ENCODE measurements around the gene TMEM151B. TPM values are rescaled to one million over a fixed set of nuclear protein-coding genes. Genes with fewer than 3 reads are reported as not detected.
A peak's percentile ranks its signal among the peaks of the same experiment; 100 is the strongest.

Gene TMEM151B
- polyA plus RNA-seq, 1 of the 3 experiments (the other 2 are of a cell fraction) = 0.05 TPM

DNA sequence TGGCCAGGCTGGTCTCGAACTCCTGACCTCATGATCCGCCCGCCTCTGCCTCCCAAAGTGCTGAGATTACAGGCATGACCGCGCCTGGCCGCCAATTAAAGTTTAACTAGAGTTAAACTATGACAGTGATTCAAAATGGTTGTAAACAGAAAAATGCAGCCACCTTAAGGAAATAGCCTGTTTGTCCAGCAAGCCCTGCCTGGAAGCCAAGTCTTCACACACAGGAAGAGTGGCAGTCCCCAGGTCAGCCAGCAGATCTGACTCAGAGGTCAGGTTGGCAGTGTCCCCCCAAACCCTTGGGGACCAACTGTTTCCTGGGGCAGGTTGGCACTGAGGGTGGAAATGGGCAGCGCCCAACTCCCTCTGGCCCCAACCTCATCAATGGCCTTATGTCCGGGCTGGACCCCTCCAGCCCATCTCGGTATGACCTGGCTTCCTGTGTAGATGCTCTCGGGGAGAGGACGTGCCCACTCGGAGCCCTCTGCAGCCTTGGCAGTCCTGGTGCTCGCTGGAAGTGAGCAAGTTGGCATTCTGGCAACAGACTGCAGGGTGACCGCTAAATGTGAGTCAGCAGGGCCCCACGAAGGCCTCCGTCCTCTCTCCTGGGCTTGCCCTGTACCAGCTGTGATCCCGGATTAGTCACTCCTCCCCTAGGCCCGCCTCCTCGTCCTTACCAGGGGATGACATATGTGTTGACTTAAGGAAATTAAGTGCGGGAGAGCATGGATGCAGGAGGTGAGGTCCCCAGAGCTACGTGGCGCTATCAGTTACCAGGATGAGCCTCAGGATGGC, 33.0 kb upstream of the TMEM151B start (continued):
- TF ChIP-seq EP300 (IDR thresholded peaks at IDR 0.05; ENCODE audit: borderline replicate concordance in 1 of 2, low read depth in 1 of 2, low read length in 1 of 2) = peak in 1 of 2 experiments; percentile 60; a peak in 1 of 4 replicates
- TF ChIP-seq EZH2phosphoT487 (IDR thresholded peaks at IDR 0.05; ENCODE audit: borderline replicate concordance, low read depth) = no peak
- TF ChIP-seq, protein P1, sequence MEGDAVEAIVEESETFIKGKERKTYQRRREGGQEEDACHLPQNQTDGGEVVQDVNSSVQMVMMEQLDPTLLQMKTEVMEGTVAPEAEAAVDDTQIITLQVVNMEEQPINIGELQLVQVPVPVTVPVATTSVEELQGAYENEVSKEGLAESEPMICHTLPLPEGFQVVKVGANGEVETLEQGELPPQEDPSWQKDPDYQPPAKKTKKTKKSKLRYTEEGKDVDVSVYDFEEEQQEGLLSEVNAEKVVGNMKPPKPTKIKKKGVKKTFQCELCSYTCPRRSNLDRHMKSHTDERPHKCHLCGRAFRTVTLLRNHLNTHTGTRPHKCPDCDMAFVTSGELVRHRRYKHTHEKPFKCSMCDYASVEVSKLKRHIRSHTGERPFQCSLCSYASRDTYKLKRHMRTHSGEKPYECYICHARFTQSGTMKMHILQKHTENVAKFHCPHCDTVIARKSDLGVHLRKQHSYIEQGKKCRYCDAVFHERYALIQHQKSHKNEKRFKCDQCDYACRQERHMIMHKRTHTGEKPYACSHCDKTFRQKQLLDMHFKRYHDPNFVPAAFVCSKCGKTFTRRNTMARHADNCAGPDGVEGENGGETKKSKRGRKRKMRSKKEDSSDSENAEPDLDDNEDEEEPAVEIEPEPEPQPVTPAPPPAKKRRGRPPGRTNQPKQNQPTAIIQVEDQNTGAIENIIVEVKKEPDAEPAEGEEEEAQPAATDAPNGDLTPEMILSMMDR (IDR thresholded peaks at IDR 0.05) = no peak
- TF ChIP-seq, protein P2, sequence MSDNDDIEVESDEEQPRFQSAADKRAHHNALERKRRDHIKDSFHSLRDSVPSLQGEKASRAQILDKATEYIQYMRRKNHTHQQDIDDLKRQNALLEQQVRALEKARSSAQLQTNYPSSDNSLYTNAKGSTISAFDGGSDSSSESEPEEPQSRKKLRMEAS (IDR thresholded peaks at IDR 0.05; ENCODE audit: low read depth) = peak; percentile 62
- TF ChIP-seq FOXM1 (IDR thresholded peaks at IDR 0.05; ENCODE audit: low read depth) = no peak
- no peak for TF ChIP-seq NRF1 (IDR thresholded peaks at IDR 0.05; ENCODE audit: low read depth, low read length)
- TF ChIP-seq MEF2A (IDR thresholded peaks at IDR 0.05; ENCODE audit: borderline replicate concordance, low read depth) = no peak
- no peak for TF ChIP-seq FOXJ3 (CRISPR knock-in tag; IDR thresholded peaks at IDR 0.05)
- no peak for TF ChIP-seq RAD21 (IDR thresholded peaks at IDR 0.05; ENCODE audit: low read length)
- no peak for TF ChIP-seq GATA2 (CRISPR knock-in tag; IDR thresholded peaks at IDR 0.05)
- 0 out of 2 replicates have a peak, but pooled peaks have one; percentile 6 for TF ChIP-seq RCOR1 (IDR thresholded peaks at IDR 0.05; ENCODE audit: low read length)

DNA sequence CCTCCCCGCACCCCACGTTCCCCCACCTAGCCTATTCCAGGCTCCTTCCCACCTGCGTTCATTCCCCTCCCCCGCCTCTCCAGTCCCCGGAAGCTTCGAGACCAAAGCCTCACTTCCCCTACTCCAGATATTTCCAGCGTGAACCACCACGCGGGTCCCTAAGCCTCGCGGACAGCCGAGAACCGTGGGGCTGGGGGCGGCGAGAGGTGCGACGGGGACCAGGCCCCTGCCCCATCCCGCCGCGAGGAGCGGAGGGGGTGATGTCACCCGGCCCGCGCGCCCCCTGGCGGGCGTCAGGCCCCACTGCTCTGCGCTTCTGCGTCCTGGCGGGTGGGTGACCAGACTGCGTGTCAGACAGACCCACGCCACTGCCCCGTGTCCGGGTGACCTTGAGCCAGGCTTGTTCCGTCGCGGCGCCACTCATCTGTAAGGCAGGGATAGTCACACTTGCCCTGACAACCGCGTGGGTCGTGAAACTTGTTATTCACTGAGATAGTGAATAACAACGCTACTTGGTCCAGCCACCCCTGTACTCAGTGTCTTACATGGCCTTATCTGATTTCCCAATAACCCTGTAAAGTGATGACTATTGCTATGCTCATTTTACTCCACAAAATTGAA, 32.3 kb upstream of the TMEM151B start:
- Histone ChIP-seq H3K36me3 (replicated peaks in 1 of 2; ENCODE audit: control insufficient read depth in 1 of 2, insufficient read depth in 2 of 2, low read length in 1 of 2) (no peaks in the 10 kb centered on the region), H3F3A (replicated peaks; ENCODE audit: insufficient read depth) (peaks cover 18% of the 10 kb centered on the region), H4K20me1 (ENCODE audit: insufficient read depth) (no peaks in the 10 kb centered on the region), H3K27me3 (ENCODE audit: insufficient read depth) (no peaks in the 10 kb centered on the region), H3K9me3 (no peaks in the 10 kb centered on the region), H3K9me2 (no peaks in the 10 kb centered on the region), H3K27ac (ENCODE audit: low read depth in 2 of 2, low read length in 1 of 2) (peak overlapping the region; percentile 84 to 90), H3K4me1 (ENCODE audit: control insufficient read depth in 1 of 2, insufficient read depth in 2 of 2, low read depth in 1 of 2, low read length in 1 of 2) (peaks cover 26 to 45% of the 10 kb centered on the region in 2 experiments), H3K4me2 (peak overlapping the region; percentile 81), H2AFZ (ENCODE audit: low read depth) (peak overlapping the region; percentile 49; the same call in 1 of the 2 replicates), H3K79me2 (ENCODE audit: insufficient read depth) (no peaks in the 10 kb centered on the region), H3K9ac (peak overlapping the region; percentile 77), H3K4me3 (ENCODE audit: low read depth in 2 of 2, low read length in 1 of 2) (peak overlapping the region; percentile 53 to 62)
- WGBS (ENCODE audit: low lambda C conversion rate) = 6% methylated on average over 17 of the region's 42 CpGs
- DNase-seq = peak; percentile 92
- CTCF ChIA-PET = interaction anchor here (0.6 to 8.5 kb wide), 31 partner anchors 8 to 185 kb away, joined by 3 to 224 read pairs (median 4); partner anchors contain the start of genes HSP90AB1, MYMX and SLC29A1
- POLR2A ChIA-PET = interaction anchor here (1.2 to 2.7 kb wide), 2 partner anchors 9 to 13 kb away, joined by 3 to 27 read pairs; partner anchors contain the start of gene HSP90AB1
- no peak for TF ChIP-seq FOXJ3 (CRISPR knock-in tag; IDR thresholded peaks at IDR 0.05)
- no peak; the same call in 1 of the 2 replicates for TF ChIP-seq SIN3A (IDR thresholded peaks at IDR 0.05; ENCODE audit: borderline replicate concordance, low read depth, low read length)
- TF ChIP-seq GABPA (IDR thresholded peaks at IDR 0.05; ENCODE audit: low read depth) = peak; percentile 13; the same call in 1 of the 2 replicates
- no peak for TF ChIP-seq EP300 (IDR thresholded peaks at IDR 0.05; ENCODE audit: borderline replicate concordance in 1 of 2, low read depth in 1 of 2, low read length in 1 of 2)
- 0 out of 2 replicates have a peak, but pooled peaks have one; percentile 17 for TF ChIP-seq RCOR1 (IDR thresholded peaks at IDR 0.05; ENCODE audit: low read length)
- TF ChIP-seq, protein P3, sequence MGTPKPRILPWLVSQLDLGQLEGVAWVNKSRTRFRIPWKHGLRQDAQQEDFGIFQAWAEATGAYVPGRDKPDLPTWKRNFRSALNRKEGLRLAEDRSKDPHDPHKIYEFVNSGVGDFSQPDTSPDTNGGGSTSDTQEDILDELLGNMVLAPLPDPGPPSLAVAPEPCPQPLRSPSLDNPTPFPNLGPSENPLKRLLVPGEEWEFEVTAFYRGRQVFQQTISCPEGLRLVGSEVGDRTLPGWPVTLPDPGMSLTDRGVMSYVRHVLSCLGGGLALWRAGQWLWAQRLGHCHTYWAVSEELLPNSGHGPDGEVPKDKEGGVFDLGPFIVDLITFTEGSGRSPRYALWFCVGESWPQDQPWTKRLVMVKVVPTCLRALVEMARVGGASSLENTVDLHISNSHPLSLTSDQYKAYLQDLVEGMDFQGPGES (IDR thresholded peaks at IDR 0.05; ENCODE audit: low read depth, low read length) = no peak
- TF ChIP-seq MEF2A (IDR thresholded peaks at IDR 0.05; ENCODE audit: borderline replicate concordance, low read depth) = no peak
- TF ChIP-seq JUND (IDR thresholded peaks at IDR 0.05) = 0 out of 2 replicates have a peak, but pooled peaks have one; percentile 15
- TF ChIP-seq MXI1 (IDR thresholded peaks at IDR 0.05; ENCODE audit: low read depth, low read length) = peak; percentile 61
- TF ChIP-seq FOSL2 (IDR thresholded peaks at IDR 0.05; ENCODE audit: borderline replicate concordance, low read depth) = peak; percentile 6; the same call in 1 of the 2 replicates
- TF ChIP-seq RAD21 (IDR thresholded peaks at IDR 0.05; ENCODE audit: low read length) = peak; percentile 58
- 0 out of 2 replicates have a peak, but pooled peaks have one; percentile 9 for TF ChIP-seq TEAD4 (IDR thresholded peaks at IDR 0.05; ENCODE audit: borderline replicate concordance, insufficient read depth)
- no peak for TF ChIP-seq TCF12 (IDR thresholded peaks at IDR 0.05)
- TF ChIP-seq CHD2 (IDR thresholded peaks at IDR 0.05; ENCODE audit: low read length, partially characterized antibody) = peak; percentile 33
- TF ChIP-seq, protein P1 (IDR thresholded peaks at IDR 0.05) = peak; percentile 93
- TF ChIP-seq, protein P4, sequence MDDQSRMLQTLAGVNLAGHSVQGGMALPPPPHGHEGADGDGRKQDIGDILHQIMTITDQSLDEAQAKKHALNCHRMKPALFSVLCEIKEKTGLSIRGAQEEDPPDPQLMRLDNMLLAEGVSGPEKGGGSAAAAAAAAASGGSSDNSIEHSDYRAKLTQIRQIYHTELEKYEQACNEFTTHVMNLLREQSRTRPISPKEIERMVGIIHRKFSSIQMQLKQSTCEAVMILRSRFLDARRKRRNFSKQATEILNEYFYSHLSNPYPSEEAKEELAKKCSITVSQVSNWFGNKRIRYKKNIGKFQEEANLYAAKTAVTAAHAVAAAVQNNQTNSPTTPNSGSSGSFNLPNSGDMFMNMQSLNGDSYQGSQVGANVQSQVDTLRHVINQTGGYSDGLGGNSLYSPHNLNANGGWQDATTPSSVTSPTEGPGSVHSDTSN (IDR thresholded peaks at IDR 0.05) = peak; percentile 21; the same call in 1 of the 2 replicates
